Hematopoietic multipotent progenitor cell treated with erythropoietin and hydrocortisone succinate and interleukin-3 and kit ligand, for 15 days (in vitro differentiated cells): ENCODE measurements around the gene ZFHX3.

Experiments
- DNase-seq: peaks from one replicate; pipeline ENCODE4 v3.0.0-alpha.2; 2015; ENCODE audit warnings: low spot score

The ZFHX3 gene

GRCh38 chr16:72950669-72951068 lies 97.3 kb downstream of the ZFHX3 start:
- DNase-seq, result no peak

- DNase-seq, result no peak
Measured at GRCh38 chr16:72948238-72948829, 99.6 kb downstream of the ZFHX3 start.

GRCh38 chr16:72947379-72948237 lies 100.3 kb downstream of the ZFHX3 start:
- DNase-seq, result no peak

GRCh38 chr16:72946474-72947194 lies 101.3 kb downstream of the ZFHX3 start:
- no peak for DNase-seq

- DNase-seq, result no peak
Measured at GRCh38 chr16:72946063-72946462, 101.9 kb downstream of the ZFHX3 start.

GRCh38 chr16:72945611-72946010 lies 102.3 kb downstream of the ZFHX3 start:
- DNase-seq, result no peak

GRCh38 chr16:72944757-72945485 lies 103.0 kb downstream of the ZFHX3 start:
- DNase-seq, result no peak

GRCh38 chr16:72942021-72942420 lies 105.9 kb downstream of the ZFHX3 start:
- no peak for DNase-seq

- DNase-seq, result no peak
Measured at GRCh38 chr16:72940886-72941285, 107.0 kb downstream of the ZFHX3 start.

- DNase-seq, result no peak
Measured at GRCh38 chr16:72939247-72939646, 108.7 kb downstream of the ZFHX3 start.

- DNase-seq, result no peak
Measured at GRCh38 chr16:72938795-72939164, 109.1 kb downstream of the ZFHX3 start.

- DNase-seq, result no peak
Measured at GRCh38 chr16:72937916-72938794, 109.8 kb downstream of the ZFHX3 start.

GRCh38 chr16:72937360-72937759 lies 110.6 kb downstream of the ZFHX3 start:
- no peak for DNase-seq

- no peak for DNase-seq
Measured at GRCh38 chr16:72936408-72936807, 111.5 kb downstream of the ZFHX3 start.

- no peak for DNase-seq
Measured at GRCh38 chr16:72935896-72936295, 112.0 kb downstream of the ZFHX3 start.

- DNase-seq, result no peak
Measured at GRCh38 chr16:72934636-72935403, 113.1 kb downstream of the ZFHX3 start.

- DNase-seq, result no peak
Measured at GRCh38 chr16:72932677-72933335, 115.1 kb downstream of the ZFHX3 start.

GRCh38 chr16:72932050-72932449 lies 115.9 kb downstream of the ZFHX3 start:
- no peak for DNase-seq

GRCh38 chr16:72930396-72930795 lies 117.5 kb downstream of the ZFHX3 start:
- no peak for DNase-seq
